WERI-Rb-1 (cell line): Measurements from ENCODE around the gene RAB3IL1.

ENCODE experiments used
- DNase-seq: peaks from one replicate; pipeline ENCODE4 v3.0.0-alpha.2; 2020
- H3K27ac ChIP-seq: fragments of 250-450 bp; sonication (Bioruptor Pico); 2 replicates; pipeline ENCODE4 v1.5.1; 2020; ENCODE audit warnings: mild to moderate bottlenecking, moderate library complexity
- H3K27me3 ChIP-seq: fragments of 250-450 bp; sonication (Bioruptor Pico); 2 replicates; pipeline ENCODE4 v1.5.1; 2021; ENCODE audit warnings: mild to moderate bottlenecking, low read depth, moderate library complexity; ENCODE audit not compliant: insufficient read depth, severe bottlenecking
- H3K36me3 ChIP-seq: fragments of 250-450 bp; sonication (Bioruptor Pico); 2 replicates; pipeline ENCODE4 v1.5.1; 2020; ENCODE audit warnings: mild to moderate bottlenecking, moderate library complexity
- H3K4me3 ChIP-seq: 2 replicates; pipeline ENCODE4 v1.5.1; 2011; ENCODE audit warnings: low read depth, mild to moderate bottlenecking, control low read depth, low read length
- H3K9me3 ChIP-seq: fragments of 250-450 bp; sonication (Bioruptor Pico); 2 replicates; pipeline ENCODE4 v1.5.1; 2021; ENCODE audit warnings: mild to moderate bottlenecking, moderate library complexity; ENCODE audit not compliant: severe bottlenecking
- CTCF ChIP-seq: IDR thresholded peaks from 2 replicates; pipeline ENCODE4 v1.5.1; 2011; ENCODE audit warnings: low read depth, mild to moderate bottlenecking, control low read depth, inconsistent platforms, low read length

The RAB3IL1 gene

GRCh38 chr11:61905801-61906521 is 11.4 kb downstream of the RAB3IL1 start:
- Histone ChIP-seq H3K27me3 (no peaks in the 10 kb centered on the region), H3K4me3 (no peak overlapping the region), H3K9me3 (no peaks in the 10 kb centered on the region), H3K36me3 (no peaks in the 10 kb centered on the region), H3K27ac (no peak overlapping the region)
- DNase-seq: no peak
- TF ChIP-seq CTCF: no peak

DNA sequence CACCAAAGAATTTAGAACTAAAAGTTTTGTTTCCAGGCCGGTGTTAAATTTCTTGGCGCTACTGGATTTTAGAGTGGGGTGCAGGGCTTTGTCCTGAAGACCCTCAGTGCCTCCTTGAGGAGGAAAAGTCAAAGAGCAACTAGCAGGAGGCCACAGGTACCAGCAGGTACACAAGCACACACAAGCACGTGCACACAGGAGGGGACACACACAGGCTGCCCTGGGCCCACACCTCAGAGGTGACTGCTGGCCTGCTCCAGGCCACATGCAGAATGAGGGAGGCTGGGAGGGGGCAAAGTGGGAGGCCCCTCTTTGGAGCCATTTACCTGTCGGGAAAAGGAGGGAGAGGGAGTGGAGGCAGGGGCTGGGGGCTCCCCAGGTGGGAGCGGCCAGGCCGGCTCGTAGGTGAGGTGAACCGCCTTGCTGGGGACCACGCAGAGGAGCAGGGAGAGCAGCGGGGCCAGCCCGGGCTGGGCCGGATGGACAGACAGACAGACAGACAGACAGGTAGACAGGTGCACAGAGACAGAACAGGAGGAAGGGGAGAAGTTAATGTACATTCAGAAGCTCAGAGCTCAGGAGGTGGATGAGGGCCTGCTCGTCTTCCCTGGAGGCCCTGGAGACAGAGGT is 12.2 kb downstream of the RAB3IL1 start:
- H3K27me3 ChIP-seq: no peaks in the 10 kb centered on the region
- DNase-seq: no peak
- H3K27ac ChIP-seq: no peak overlapping the region
- no peak overlapping the region for H3K4me3 ChIP-seq
- H3K9me3 ChIP-seq: no peaks in the 10 kb centered on the region
- no peaks in the 10 kb centered on the region for H3K36me3 ChIP-seq
- no peak for TF ChIP-seq CTCF

DNA sequence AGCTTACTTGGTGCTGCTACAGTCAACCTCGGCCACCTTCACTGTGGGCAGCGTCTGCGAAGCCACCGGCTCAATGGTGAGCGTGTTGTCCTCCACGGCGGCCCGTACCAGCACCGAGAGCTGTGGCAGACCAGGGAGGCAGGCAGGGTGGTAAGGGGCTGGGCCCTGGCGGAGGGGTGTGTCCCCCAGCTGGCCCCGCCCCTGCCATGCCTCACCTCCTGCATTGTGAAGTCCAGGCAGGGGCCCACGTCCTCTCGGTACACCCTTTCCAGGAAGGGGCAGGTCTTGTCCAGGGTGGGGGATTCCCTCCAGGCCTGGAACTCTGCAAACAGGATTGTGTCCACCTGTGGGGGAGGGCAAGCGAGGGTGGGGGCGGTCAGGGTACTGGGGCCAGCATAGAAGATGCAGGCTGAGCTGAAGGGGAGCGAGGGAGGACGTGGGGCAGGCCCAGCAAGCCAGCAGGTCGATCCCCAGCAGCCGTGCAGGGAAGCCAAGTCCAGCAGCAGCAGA is 12.8 kb downstream of the RAB3IL1 start:
- no peak for TF ChIP-seq CTCF
- no peaks in the 10 kb centered on the region for H3K36me3 ChIP-seq
- no peak overlapping the region for H3K27ac ChIP-seq
- no peak overlapping the region for H3K4me3 ChIP-seq
- no peaks in the 10 kb centered on the region for H3K9me3 ChIP-seq
- no peak for DNase-seq
- no peaks in the 10 kb centered on the region for H3K27me3 ChIP-seq

- no peaks in the 10 kb centered on the region for H3K36me3 ChIP-seq
- no peaks in the 10 kb centered on the region for H3K9me3 ChIP-seq
- no peak overlapping the region for H3K4me3 ChIP-seq
- no peak overlapping the region for H3K27ac ChIP-seq
- H3K27me3 ChIP-seq: no peaks in the 10 kb centered on the region
- TF ChIP-seq CTCF: no peak
- DNase-seq: no peak
Measured at GRCh38 chr11:61903845-61904244, 13.5 kb downstream of the RAB3IL1 start.

GRCh38 chr11:61902313-61902712 is 15.1 kb downstream of the RAB3IL1 start:
- Histone ChIP-seq H3K9me3 (no peaks in the 10 kb centered on the region), H3K27me3 (no peaks in the 10 kb centered on the region), H3K27ac (no peak overlapping the region), H3K36me3 (no peaks in the 10 kb centered on the region), H3K4me3 (no peak overlapping the region)
- no peak for DNase-seq
- no peak for TF ChIP-seq CTCF
